H1 (cell line): ENCODE measurements around the gene DNAJC17. TPM values are rescaled to one million over a fixed set of nuclear protein-coding genes. Genes with fewer than 3 reads are reported as not detected.

Experiments
- CHD7 ChIP-seq: fragments of 300-600 bp; sonication (generic); IDR thresholded peaks from 2 replicates; pipeline ENCODE4 v1.7.1; 2012; ENCODE audit warnings: low read length, moderate library complexity, mild to moderate bottlenecking, inconsistent platforms; ENCODE audit not compliant: insufficient replicate concordance
- EP300 ChIP-seq, 2 experiments: IDR thresholded peaks; 1 replicate in 1 of 2; 2 replicates in 1 of 2; pipeline ENCODE4 v1.6.1; 2011 to 2012; ENCODE audit warnings: low read depth in 2 of 2, low read length in 2 of 2, mild to moderate bottlenecking in 2 of 2, borderline replicate concordance in 1 of 2, inconsistent platforms in 1 of 2, moderate library complexity in 1 of 2
- NRF1 ChIP-seq: IDR thresholded peaks from 2 replicates; pipeline ENCODE4 v1.6.1; 2011; ENCODE audit warnings: mild to moderate bottlenecking, low read depth, low read length, improper control_type of control experiment
- POLR2AphosphoS5 ChIP-seq: IDR thresholded peaks from 2 replicates; pipeline ENCODE4 v1.6.1; 2011; ENCODE audit warnings: low read depth, low read length
- RAD21 ChIP-seq, 2 experiments: IDR thresholded peaks in 1 of 2; conservative IDR thresholded peaks in 1 of 2; 2 replicates each; pipeline ENCODE4 v1.6.1; 2011; ENCODE audit warnings: low read depth in 2 of 2, low read length in 2 of 2, improper control_type of control experiment in 1 of 2, inconsistent platforms in 1 of 2, mild to moderate bottlenecking in 1 of 2, moderate library complexity in 1 of 2
- RBBP5 ChIP-seq: IDR thresholded peaks from 2 replicates; pipeline ENCODE4 v1.7.1; 2012; ENCODE audit warnings: low read depth, mild to moderate bottlenecking, inconsistent platforms, low read length, moderate library complexity, borderline replicate concordance
- SAP30 ChIP-seq: fragments of 300-600 bp; sonication (generic); IDR thresholded peaks from 2 replicates; pipeline ENCODE4 v1.7.1; 2012; ENCODE audit warnings: low read length, moderate library complexity, mild to moderate bottlenecking, inconsistent platforms; ENCODE audit not compliant: insufficient read depth, insufficient replicate concordance
- SIRT6 ChIP-seq: IDR thresholded peaks from one replicate; pipeline ENCODE4 v1.7.1; 2012; ENCODE audit warnings: low read length, inconsistent platforms
- TBP ChIP-seq: IDR thresholded peaks from 2 replicates; pipeline ENCODE4 v1.6.1; 2011; ENCODE audit warnings: low read depth, low read length, improper control_type of control experiment
- polyA plus RNA-seq, 7 experiments: library from polyadenylated mRNA; depleted of rRNA in 3 of 7; stranded (reverse) in 5 of 7; unstranded in 2 of 7; fragments of >200 nt in 5 of 7; fragments of 200-250 nt in 2 of 7; gene quantifications; 1 replicate in 5 of 7; 2 replicates in 1 of 7; 4 replicates in 1 of 7; pipeline versions ENCODE4 v1.2.1 to v1.2.3, GENCODE V29; 2011 to 2013; ENCODE audit warnings: missing spikeins in 2 of 7, mixed read lengths in 2 of 7
- total RNA-seq: library from RNA; stranded (reverse); fragmentation: NEBNext Ultra II Directional; extraction: Animal tissue kit (Norgen Biotek cat#: 25700); gene quantifications from 2 replicates; pipeline ENCODE4 v1.2.1, GENCODE V29; 2021
- TF ChIP-seq, protein P1 (sequence below): IDR thresholded peaks from 2 replicates; pipeline ENCODE4 v1.6.1; 2012; ENCODE audit warnings: inconsistent platforms

The DNAJC17 gene
- total and polyA plus RNA-seq, 2 of the 8 experiments (the other 6 are each of a cell fraction or from before 2014, with no cell fraction given) = 39.5 to 45.4 TPM

GRCh38 chr15:40787344-40787841 is 19.9 kb downstream of the DNAJC17 start (continued):
- no peak for TF ChIP-seq CHD7
- peak; percentile 32 for TF ChIP-seq TBP
- no peak for TF ChIP-seq SIRT6
- peak; percentile 81 for TF ChIP-seq POLR2AphosphoS5
- TF ChIP-seq EP300 (IDR thresholded peaks at IDR 0.05; ENCODE audit: borderline replicate concordance in 1 of 2, low read depth in 2 of 2, low read length in 2 of 2) = peak in 1 of 2 experiments; percentile 90; a peak in 1 of 3 replicates
- no peak for TF ChIP-seq SAP30
- TF ChIP-seq, protein P1, sequence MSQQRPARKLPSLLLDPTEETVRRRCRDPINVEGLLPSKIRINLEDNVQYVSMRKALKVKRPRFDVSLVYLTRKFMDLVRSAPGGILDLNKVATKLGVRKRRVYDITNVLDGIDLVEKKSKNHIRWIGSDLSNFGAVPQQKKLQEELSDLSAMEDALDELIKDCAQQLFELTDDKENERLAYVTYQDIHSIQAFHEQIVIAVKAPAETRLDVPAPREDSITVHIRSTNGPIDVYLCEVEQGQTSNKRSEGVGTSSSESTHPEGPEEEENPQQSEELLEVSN = no peak
- peak; percentile 1 to 8; a peak in 1 of 4 replicates for TF ChIP-seq RAD21 (IDR thresholded peaks at IDR 0.05 in 1 of 2, conservative IDR thresholded peaks at IDR 0.05 in 1 of 2; ENCODE audit: low read depth in 2 of 2, low read length in 2 of 2)
- peak; percentile 91; the same call in 1 of the 2 replicates for TF ChIP-seq RBBP5
- TF ChIP-seq NRF1 = no peak
